SK-N-SH (cell line): ENCODE results near the gene ROBO1. TPM values are rescaled to one million over a fixed set of nuclear protein-coding genes. Genes with fewer than 3 reads are reported as not detected.

Experiments used
- CTCF ChIA-PET: fragments of 300-600, 350-600 bp; formaldehyde crosslinking; extraction: SDS; loops from one replicate; lab custom pipeline; 2021; lab: Yijun Ruan, JAX
- POLR2A ChIA-PET: fragments of 350-600 bp; sonication (Branson Sonifier 250); formaldehyde crosslinking; extraction: SDS; loops from one replicate; lab custom pipeline; 2020; ENCODE audit warnings: antibody characterized with exemption, inconsistent platforms; lab: Yijun Ruan, JAX
- DNase-seq: peaks from one replicate; pipeline ENCODE4 v3.0.0; 2012
- H2AFZ ChIP-seq: fragments of 200-600 bp; sonication (generic); 2 replicates; pipeline ENCODE4 v1.8.1; 2016; ENCODE audit warnings: antibody characterized with exemption, mild to moderate bottlenecking, low read depth
- H3F3A ChIP-seq: fragments of 200-600 bp; sonication (generic); replicated peaks from 2 replicates; pipeline ENCODE3; 2016; ENCODE audit warnings: antibody characterized with exemption, mild to moderate bottlenecking; ENCODE audit not compliant: insufficient read depth
- H3K27ac ChIP-seq, 2 experiments: fragments of 200-500 bp in 1 of 2; fragments of 200-600 bp in 1 of 2; sonication (Bioruptor generic) in 1 of 2; sonication (generic), shearing (Covaris generic) in 1 of 2; 2 replicates each; pipeline versions ENCODE4 v1.5.1 to v1.6.1; 2014 to 2016; ENCODE audit warnings: low read depth in 2 of 2, inconsistent platforms in 1 of 2, low read length in 1 of 2, mild to moderate bottlenecking in 1 of 2, mixed read lengths in 1 of 2
- H3K27me3 ChIP-seq: fragments of 200-600 bp; sonication (generic), shearing (Covaris generic); 2 replicates; pipeline ENCODE4 v1.6.1; 2016; ENCODE audit warnings: mixed run types; ENCODE audit not compliant: insufficient read depth
- H3K36me3 ChIP-seq, 2 experiments: fragments of 200-500 bp in 1 of 2; fragments of 200-600 bp in 1 of 2; sonication (Bioruptor generic) in 1 of 2; sonication (generic) in 1 of 2; replicated peaks in 1 of 2; 2 replicates each; pipeline versions ENCODE3 to v1.5.1; 2014 to 2016; ENCODE audit warnings: low read length in 1 of 2, mild to moderate bottlenecking in 1 of 2; ENCODE audit not compliant: insufficient read depth in 2 of 2, control insufficient read depth in 1 of 2
- H3K4me1 ChIP-seq, 2 experiments: fragments of 200-500 bp in 1 of 2; fragments of 200-600 bp in 1 of 2; sonication (Bioruptor generic) in 1 of 2; sonication (generic), shearing (Covaris generic) in 1 of 2; 2 replicates each; pipeline versions ENCODE4 v1.5.1 to v1.6.1; 2014 to 2016; ENCODE audit warnings: low read depth in 1 of 2, low read length in 1 of 2, mixed run types in 1 of 2; ENCODE audit not compliant: insufficient read depth in 2 of 2, control insufficient read depth in 1 of 2
- H3K4me2 ChIP-seq: fragments of 200-600 bp; sonication (generic), shearing (Covaris generic); 2 replicates; pipeline ENCODE4 v1.6.1; 2017; ENCODE audit warnings: mixed run types
- H3K4me3 ChIP-seq, 2 experiments: fragments of 200-500 bp in 1 of 2; fragments of 200-600 bp in 1 of 2; sonication (Bioruptor generic) in 1 of 2; sonication (generic), shearing (Covaris generic) in 1 of 2; 2 replicates each; pipeline versions ENCODE4 v1.5.1 to v1.8.1; 2014 to 2016; ENCODE audit warnings: low read depth in 2 of 2, inconsistent platforms in 1 of 2, low read length in 1 of 2, mild to moderate bottlenecking in 1 of 2, mixed read lengths in 1 of 2, moderate library complexity in 1 of 2
- H3K79me2 ChIP-seq: fragments of 200-600 bp; sonication (generic); 2 replicates; pipeline ENCODE4 v1.8.1; 2017; ENCODE audit warnings: mild to moderate bottlenecking; ENCODE audit not compliant: insufficient read depth
- H3K9ac ChIP-seq: fragments of 200-600 bp; sonication (generic); 2 replicates; pipeline ENCODE4 v1.6.1; 2017; ENCODE audit warnings: mixed run types
- H3K9me2 ChIP-seq: fragments of 200-600 bp; sonication (generic); 2 replicates; pipeline ENCODE4 v1.6.1; 2017; ENCODE audit warnings: mixed run types
- H3K9me3 ChIP-seq: fragments of 200-600 bp; sonication (generic); 2 replicates; pipeline ENCODE4 v1.6.1; 2017; ENCODE audit warnings: mixed run types, mild to moderate bottlenecking, moderate library complexity
- H4K20me1 ChIP-seq: fragments of 200-600 bp; sonication (generic); 2 replicates; pipeline ENCODE4 v1.6.1; 2017; ENCODE audit warnings: mild to moderate bottlenecking, mixed run types; ENCODE audit not compliant: insufficient read depth
- CTCF ChIP-seq: fragments of 200-600 bp; sonication (generic); IDR thresholded peaks from 2 replicates; pipeline ENCODE4 v1.6.1; 2017; ENCODE audit warnings: antibody characterized with exemption, mild to moderate bottlenecking, moderate library complexity
- EZH2phosphoT487 ChIP-seq: fragments of 200-600 bp; sonication (generic); IDR thresholded peaks from 2 replicates; pipeline ENCODE4 v1.6.1; 2017; ENCODE audit warnings: low read depth, mixed run types, mild to moderate bottlenecking, antibody characterized with exemption, moderate library complexity, borderline replicate concordance
- FOXJ3 ChIP-seq: sonication (generic); formaldehyde crosslinking; IDR thresholded peaks from 2 replicates; pipeline ENCODE4 v1.5.1; 2020; ENCODE audit warnings: mild to moderate bottlenecking, missing genetic modification reagents
- GABPA ChIP-seq: IDR thresholded peaks from 2 replicates; pipeline ENCODE4 v1.4.0; 2012; ENCODE audit warnings: low read depth, mild to moderate bottlenecking
- JUND ChIP-seq: IDR thresholded peaks from 2 replicates; pipeline ENCODE4 v1.4.0; 2012
- MAX ChIP-seq: IDR thresholded peaks from 2 replicates; pipeline ENCODE4 v1.4.0; 2012; ENCODE audit warnings: low read depth
- MEF2A ChIP-seq: IDR thresholded peaks from 2 replicates; pipeline ENCODE4 v1.4.0; 2012; ENCODE audit warnings: low read depth, borderline replicate concordance
- MXI1 ChIP-seq: IDR thresholded peaks from 2 replicates; pipeline ENCODE4 v1.6.1; 2012; ENCODE audit warnings: mild to moderate bottlenecking, low read depth, low read length, improper control_type of control experiment
- RAD21 ChIP-seq: IDR thresholded peaks from 2 replicates; pipeline ENCODE4 v1.6.1; 2012; ENCODE audit warnings: mild to moderate bottlenecking, low read length
- REST ChIP-seq: IDR thresholded peaks from 2 replicates; pipeline ENCODE4 v1.6.1; 2012; ENCODE audit warnings: mild to moderate bottlenecking, low read depth, low read length, moderate library complexity
- RFX5 ChIP-seq: IDR thresholded peaks from 2 replicates; pipeline ENCODE4 v1.6.1; 2012; ENCODE audit warnings: mild to moderate bottlenecking, improper control_type of control experiment, low read length
- SIN3A ChIP-seq: IDR thresholded peaks from 2 replicates; pipeline ENCODE4 v1.6.1; 2012; ENCODE audit warnings: low read depth, mild to moderate bottlenecking, low read length, moderate library complexity, borderline replicate concordance
- TCF12 ChIP-seq: IDR thresholded peaks from 2 replicates; pipeline ENCODE4 v1.4.0; 2012
- USF2 ChIP-seq: fragments of 150-350 bp; IDR thresholded peaks from 2 replicates; pipeline ENCODE4 v1.6.1; 2017; ENCODE audit warnings: antibody characterized with exemption, low read length, low read depth, borderline replicate concordance
- ZBTB33 ChIP-seq: IDR thresholded peaks from 2 replicates; pipeline ENCODE4 v1.4.0; 2012; ENCODE audit warnings: low read depth, borderline replicate concordance
- WGBS: methylation state at CpG from one replicate; pipeline ENCODE4 v1.1.6; 2017; ENCODE audit warnings: low lambda C conversion rate; 5-methylcytosine and 5-hydroxymethylcytosine counted together
- polyA plus RNA-seq, 3 experiments: library from polyadenylated mRNA; depleted of rRNA; stranded (reverse); fragments of >200 nt; gene quantifications; 2 replicates each; pipeline ENCODE4 v1.2.3, GENCODE V29; 2012

The ROBO1 gene
- polyA plus RNA-seq, 1 of the 3 experiments (the other 2 are of a cell fraction): 22.7 TPM

- Histone ChIP-seq H3K9me3 (no peaks in the 10 kb centered on the region), H3K27me3 (no peaks in the 10 kb centered on the region), H3F3A (no peaks in the 10 kb centered on the region), H3K36me3 (no peaks in the 10 kb centered on the region), H3K9me2 (no peaks in the 10 kb centered on the region), H3K9ac (no peak overlapping the region), H3K4me1 (no peaks in the 10 kb centered on the region), H3K4me2 (no peak overlapping the region), H3K79me2 (no peaks in the 10 kb centered on the region), H4K20me1 (no peaks in the 10 kb centered on the region), H3K27ac (no peak overlapping the region), H2AFZ (no peak overlapping the region), H3K4me3 (no peak overlapping the region)
- DNase-seq: no peak
- WGBS: 32% methylated on average over 3 of the region's 3 CpGs
- TF ChIP-seq TCF12 (no peak), REST (no peak), MEF2A (no peak), MXI1 (no peak), SIN3A (no peak), MAX (no peak), CTCF (no peak), ZBTB33 (no peak), EZH2phosphoT487 (no peak), GABPA (no peak), RAD21 (no peak), JUND (no peak), USF2 (no peak), FOXJ3 (no peak), RFX5 (no peak)
- ChIA-PET CTCF (no interaction called here), POLR2A (no interaction called here)
Measured at GRCh38 chr3:79654019-79654418, 113.8 kb downstream of the ROBO1 start.
